ENCODE measurements around the gene CHCHD3. TPM values are rescaled to one million over a fixed set of nuclear protein-coding genes. Genes with fewer than 3 reads are reported as not detected.
"Not testable (repeated sequence)": the region's sequence is repeated elsewhere in the genome, so short reads cannot be mapped to it uniquely, and the experiment has no call there.

Gene CHCHD3
- total RNA-seq, 2 donors from 2014 or later, result 36.1 to 43.0 TPM

GRCh38 chr7:132901241-132901640 lies 180.6 kb downstream of the CHCHD3 start:
- ATAC-seq (ENCODE audit: insufficient number of reproducible peaks, low FRiP score, low read depth), result no peak
- Histone ChIP-seq H3K4me1 (ENCODE audit: control insufficient read depth in 1 of 2, low read depth in 2 of 2) (no peaks in the 10 kb centered on the region), H3K4me3 (no peak overlapping the region), H3K27me3 (replicated peaks; ENCODE audit: insufficient read depth) (no peaks in the 10 kb centered on the region), H3K27ac (no peak overlapping the region), H3K9me3 (no peaks in the 10 kb centered on the region), H3K36me3 (no peaks in the 10 kb centered on the region)
- no peak for DNase-seq (ENCODE audit: low spot score)
- no peak for TF ChIP-seq CTCF (IDR thresholded peaks at IDR 0.05)

DNA sequence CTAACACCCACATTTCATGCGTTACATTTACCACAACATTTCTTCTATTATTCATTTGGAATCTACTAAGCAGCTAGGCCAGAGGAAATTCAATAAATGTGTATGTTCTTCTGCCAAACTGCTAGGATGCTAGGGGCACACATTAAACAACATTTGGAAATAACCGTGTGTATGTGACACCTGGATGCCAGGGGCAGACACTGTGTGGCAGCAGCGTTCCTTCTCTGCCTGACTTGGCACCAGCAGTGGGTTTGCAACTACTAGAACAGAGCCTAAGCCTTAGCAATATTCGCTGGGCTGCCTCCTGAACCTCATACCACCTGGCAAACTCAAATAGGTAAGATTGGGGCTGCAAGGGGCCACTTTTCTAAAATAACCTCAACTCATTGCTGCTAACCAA lies 182.1 kb downstream of the CHCHD3 start:
- no peaks in the 10 kb centered on the region for H3K27me3 ChIP-seq (replicated peaks; ENCODE audit: insufficient read depth)
- H3K4me3 ChIP-seq, result no peak overlapping the region
- H3K36me3 ChIP-seq, result no peaks in the 10 kb centered on the region
- H3K9me3 ChIP-seq, result no peaks in the 10 kb centered on the region
- ATAC-seq (ENCODE audit: insufficient number of reproducible peaks, low FRiP score, low read depth) (no peak), DNase-seq (ENCODE audit: low spot score) (no peak)
- H3K4me1 ChIP-seq (ENCODE audit: control insufficient read depth in 1 of 2, low read depth in 2 of 2), result no peaks in the 10 kb centered on the region
- no peak for TF ChIP-seq CTCF (IDR thresholded peaks at IDR 0.05)
- H3K27ac ChIP-seq, result no peak overlapping the region

DNA sequence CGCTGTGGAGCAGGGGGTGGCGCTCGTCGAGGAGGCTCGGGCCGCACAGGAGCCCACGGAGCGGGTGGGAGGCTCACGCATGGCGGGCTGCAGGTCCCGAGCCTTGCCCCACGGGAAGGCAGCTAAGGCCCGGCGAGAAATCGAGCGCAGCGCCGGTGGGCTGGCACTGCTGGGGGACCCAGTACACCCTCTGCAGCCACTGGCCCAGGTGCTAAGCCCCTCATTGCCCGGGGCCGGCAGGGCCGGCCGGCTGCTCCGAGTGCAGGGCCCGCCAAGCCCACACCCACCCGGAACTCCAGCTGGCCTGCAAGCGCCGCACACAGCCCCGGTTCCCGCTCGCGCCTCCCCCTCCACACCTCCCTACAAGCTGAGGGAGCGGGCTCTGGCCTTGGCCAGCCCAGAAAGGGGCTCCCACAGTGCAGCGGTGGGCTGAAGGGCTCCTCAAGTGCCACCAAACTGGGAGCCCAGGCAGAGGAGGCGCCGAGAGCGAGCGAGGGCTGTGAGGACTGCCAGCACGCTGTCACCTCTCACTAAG lies 183.2 kb downstream of the CHCHD3 start:
- H3K4me1 ChIP-seq (ENCODE audit: control insufficient read depth in 1 of 2, low read depth in 2 of 2); DNase-seq (ENCODE audit: low spot score); H3K27ac ChIP-seq; H3K36me3 ChIP-seq; ATAC-seq (ENCODE audit: insufficient number of reproducible peaks, low FRiP score, low read depth); H3K27me3 ChIP-seq (replicated peaks; ENCODE audit: insufficient read depth); H3K9me3 ChIP-seq; H3K4me3 ChIP-seq: not testable (repeated sequence)

GRCh38 chr7:132897093-132897687 lies 184.7 kb downstream of the CHCHD3 start:
- no peak for TF ChIP-seq CTCF (IDR thresholded peaks at IDR 0.05)
- ATAC-seq (ENCODE audit: insufficient number of reproducible peaks, low FRiP score, low read depth), result no peak
- H3K27ac ChIP-seq, result no peak overlapping the region
- no peak for DNase-seq (ENCODE audit: low spot score)
- no peaks in the 10 kb centered on the region for H3K9me3 ChIP-seq
- H3K4me3 ChIP-seq, result no peak overlapping the region
- H3K27me3 ChIP-seq (replicated peaks; ENCODE audit: insufficient read depth), result no peaks in the 10 kb centered on the region
- no peaks in the 10 kb centered on the region for H3K36me3 ChIP-seq
- no peaks in the 10 kb centered on the region for H3K4me1 ChIP-seq (ENCODE audit: control insufficient read depth in 1 of 2, low read depth in 2 of 2)

GRCh38 chr7:132895231-132895630 lies 186.7 kb downstream of the CHCHD3 start:
- no peak for TF ChIP-seq CTCF (IDR thresholded peaks at IDR 0.05)

DNA sequence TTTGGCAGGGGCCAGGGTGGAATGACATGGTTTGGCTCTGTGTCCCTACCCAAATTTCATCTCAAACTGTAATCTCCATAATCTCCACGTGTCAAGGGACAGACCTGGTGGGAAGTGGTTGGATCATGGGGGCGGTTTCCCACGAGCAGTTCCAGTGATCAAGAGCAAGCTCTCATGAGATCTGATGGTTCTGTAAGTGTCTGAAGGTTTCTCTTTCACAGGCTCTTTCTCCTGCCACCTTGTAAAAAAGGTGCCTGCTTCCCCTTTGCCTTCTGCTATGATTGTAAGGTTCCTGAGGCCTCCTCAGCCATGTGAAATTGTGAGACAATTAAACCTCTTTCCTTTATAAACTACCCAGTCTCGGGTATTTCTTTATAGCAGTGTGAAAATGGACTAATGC lies 188.3 kb downstream of the CHCHD3 start:
- Histone ChIP-seq H3K27me3 (replicated peaks; ENCODE audit: insufficient read depth) (no peaks in the 10 kb centered on the region), H3K4me1 (ENCODE audit: control insufficient read depth in 1 of 2, low read depth in 2 of 2) (no peaks in the 10 kb centered on the region), H3K4me3 (no peak overlapping the region), H3K9me3 (no peaks in the 10 kb centered on the region), H3K27ac (no peak overlapping the region), H3K36me3 (no peaks in the 10 kb centered on the region)
- TF ChIP-seq CTCF (IDR thresholded peaks at IDR 0.05), result no peak
- no peak for DNase-seq (ENCODE audit: low spot score)
- no peak for ATAC-seq (ENCODE audit: insufficient number of reproducible peaks, low FRiP score, low read depth)

More at GRCh38 chr7:132895231-132895630, 186.7 kb downstream of the CHCHD3 start:
- DNase-seq (ENCODE audit: low spot score) (no peak), ATAC-seq (ENCODE audit: insufficient number of reproducible peaks, low FRiP score, low read depth) (no peak)
- Histone ChIP-seq H3K27me3 (replicated peaks; ENCODE audit: insufficient read depth) (no peaks in the 10 kb centered on the region), H3K27ac (no peak overlapping the region), H3K36me3 (no peaks in the 10 kb centered on the region), H3K9me3 (no peaks in the 10 kb centered on the region), H3K4me3 (no peak overlapping the region), H3K4me1 (ENCODE audit: control insufficient read depth in 1 of 2, low read depth in 2 of 2) (no peaks in the 10 kb centered on the region)

DNA sequence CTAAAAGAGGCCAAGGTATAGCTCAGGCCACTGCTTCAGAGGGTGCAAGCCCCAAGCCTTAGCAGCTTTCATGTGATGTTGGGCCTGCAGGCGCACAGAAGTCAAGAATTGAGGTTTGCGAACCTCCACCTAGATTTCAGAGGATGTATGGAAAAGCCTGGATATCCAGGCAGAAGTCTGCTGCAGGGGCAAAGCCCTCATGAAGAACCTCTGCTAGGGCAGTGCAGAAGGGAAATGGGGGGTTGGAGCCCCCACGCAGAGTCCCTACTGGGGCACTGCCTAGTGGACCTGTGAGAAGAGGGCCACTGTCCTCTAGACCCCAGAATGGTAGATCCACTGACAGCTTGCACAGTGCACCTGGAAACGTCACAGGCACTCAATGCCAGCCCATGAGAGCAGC lies 189.1 kb downstream of the CHCHD3 start:
- H3K36me3 ChIP-seq; H3K9me3 ChIP-seq; H3K27me3 ChIP-seq (replicated peaks; ENCODE audit: insufficient read depth); H3K27ac ChIP-seq; ATAC-seq (ENCODE audit: insufficient number of reproducible peaks, low FRiP score, low read depth); DNase-seq (ENCODE audit: low spot score); H3K4me3 ChIP-seq; H3K4me1 ChIP-seq (ENCODE audit: control insufficient read depth in 1 of 2, low read depth in 2 of 2): not testable (repeated sequence)

Data from thoracic aorta (tissue), 2 donors.